ENCODE results near the gene ADAM19.

The ADAM19 gene

DNA sequence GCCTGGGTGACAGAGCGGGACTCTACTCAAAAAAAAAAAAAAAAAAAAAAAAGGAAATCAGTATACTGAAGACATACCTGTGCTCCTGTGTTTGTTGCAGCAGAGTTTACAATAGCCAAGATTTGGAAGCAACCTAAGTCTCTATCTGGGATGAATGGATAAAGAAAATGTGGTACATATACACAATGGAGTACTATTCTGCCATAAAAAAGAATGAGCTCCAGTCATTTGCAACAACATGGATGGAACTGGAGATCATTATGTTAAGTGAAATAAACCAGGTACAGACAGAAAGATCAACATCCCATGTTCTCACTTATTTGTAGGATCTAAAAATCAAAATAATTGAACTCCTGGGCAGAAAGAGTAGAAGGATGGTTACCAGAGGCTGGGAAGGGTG, 22.9 kb downstream of the ADAM19 start:
- Histone ChIP-seq H3K27ac (no peak overlapping the region), H3K9me3 (no peaks in the 10 kb centered on the region), H3K27me3 (no peaks in the 10 kb centered on the region), H3K4me3 (ENCODE audit: low read depth in 1 of 2, low read length in 1 of 2) (no peak overlapping the region), H3K36me3 (peaks cover 13% of the 10 kb centered on the region), H3K4me1 (ENCODE audit: control insufficient read depth in 1 of 2, insufficient read depth in 1 of 2, low read depth in 1 of 2, low read length in 1 of 2) (peaks cover 62 to 80% of the 10 kb centered on the region in 2 experiments)
- TF ChIP-seq, protein P1, sequence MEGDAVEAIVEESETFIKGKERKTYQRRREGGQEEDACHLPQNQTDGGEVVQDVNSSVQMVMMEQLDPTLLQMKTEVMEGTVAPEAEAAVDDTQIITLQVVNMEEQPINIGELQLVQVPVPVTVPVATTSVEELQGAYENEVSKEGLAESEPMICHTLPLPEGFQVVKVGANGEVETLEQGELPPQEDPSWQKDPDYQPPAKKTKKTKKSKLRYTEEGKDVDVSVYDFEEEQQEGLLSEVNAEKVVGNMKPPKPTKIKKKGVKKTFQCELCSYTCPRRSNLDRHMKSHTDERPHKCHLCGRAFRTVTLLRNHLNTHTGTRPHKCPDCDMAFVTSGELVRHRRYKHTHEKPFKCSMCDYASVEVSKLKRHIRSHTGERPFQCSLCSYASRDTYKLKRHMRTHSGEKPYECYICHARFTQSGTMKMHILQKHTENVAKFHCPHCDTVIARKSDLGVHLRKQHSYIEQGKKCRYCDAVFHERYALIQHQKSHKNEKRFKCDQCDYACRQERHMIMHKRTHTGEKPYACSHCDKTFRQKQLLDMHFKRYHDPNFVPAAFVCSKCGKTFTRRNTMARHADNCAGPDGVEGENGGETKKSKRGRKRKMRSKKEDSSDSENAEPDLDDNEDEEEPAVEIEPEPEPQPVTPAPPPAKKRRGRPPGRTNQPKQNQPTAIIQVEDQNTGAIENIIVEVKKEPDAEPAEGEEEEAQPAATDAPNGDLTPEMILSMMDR (IDR thresholded peaks at IDR 0.05) = no peak

DNA sequence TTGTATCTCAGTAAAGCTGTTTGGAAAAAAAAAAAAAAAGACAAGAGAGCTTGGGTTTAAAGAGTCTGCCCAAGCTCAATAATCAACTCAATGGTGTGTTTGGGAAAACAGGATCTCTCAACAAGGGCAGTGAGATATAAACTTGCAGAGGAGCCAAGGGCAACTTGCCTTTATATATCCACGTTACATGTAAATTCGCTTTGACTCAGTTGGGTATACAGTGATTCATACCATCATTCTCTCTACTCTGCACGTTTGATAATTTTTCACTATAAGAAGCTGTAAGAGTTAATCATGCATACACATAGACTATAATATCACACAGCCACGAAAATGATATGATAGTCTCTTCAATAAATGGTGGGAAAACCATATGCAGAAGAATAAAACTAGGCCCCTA, 24.9 kb downstream of the ADAM19 start:
- TF ChIP-seq, protein P1 (IDR thresholded peaks at IDR 0.05) = no peak
- Histone ChIP-seq H3K27me3 (no peaks in the 10 kb centered on the region), H3K4me3 (ENCODE audit: low read depth in 1 of 2, low read length in 1 of 2) (no peak overlapping the region), H3K4me1 (ENCODE audit: control insufficient read depth in 1 of 2, insufficient read depth in 1 of 2, low read depth in 1 of 2, low read length in 1 of 2) (peaks cover 63 to 80% of the 10 kb centered on the region in 2 experiments), H3K27ac (no peak overlapping the region), H3K9me3 (no peaks in the 10 kb centered on the region), H3K36me3 (no peaks in the 10 kb centered on the region)

- Histone ChIP-seq H3K9me3 (no peaks in the 10 kb centered on the region), H3K4me3 (ENCODE audit: low read depth in 1 of 2, low read length in 1 of 2) (no peak overlapping the region), H3K36me3 (no peaks in the 10 kb centered on the region), H3K27ac (peak overlapping the region; percentile 83), H3K4me1 (ENCODE audit: control insufficient read depth in 1 of 2, insufficient read depth in 1 of 2, low read depth in 1 of 2, low read length in 1 of 2) (peaks cover 63 to 80% of the 10 kb centered on the region in 2 experiments), H3K27me3 (no peaks in the 10 kb centered on the region)
- TF ChIP-seq, protein P1 (IDR thresholded peaks at IDR 0.05) = no peak
Measured at GRCh38 chr5:157549954-157550549, 25.5 kb downstream of the ADAM19 start.

- TF ChIP-seq, protein P1 (IDR thresholded peaks at IDR 0.05) = no peak
- H3K4me3 ChIP-seq (ENCODE audit: low read depth in 1 of 2, low read length in 1 of 2) = no peak overlapping the region
- H3K36me3 ChIP-seq = no peaks in the 10 kb centered on the region
- H3K4me1 ChIP-seq (ENCODE audit: control insufficient read depth in 1 of 2, insufficient read depth in 1 of 2, low read depth in 1 of 2, low read length in 1 of 2) = peaks cover 63 to 80% of the 10 kb centered on the region in 2 experiments
- H3K9me3 ChIP-seq = no peaks in the 10 kb centered on the region
- peak overlapping the region; percentile 83 for H3K27ac ChIP-seq
- no peaks in the 10 kb centered on the region for H3K27me3 ChIP-seq
Measured at GRCh38 chr5:157549283-157549629, 26.3 kb downstream of the ADAM19 start.

DNA sequence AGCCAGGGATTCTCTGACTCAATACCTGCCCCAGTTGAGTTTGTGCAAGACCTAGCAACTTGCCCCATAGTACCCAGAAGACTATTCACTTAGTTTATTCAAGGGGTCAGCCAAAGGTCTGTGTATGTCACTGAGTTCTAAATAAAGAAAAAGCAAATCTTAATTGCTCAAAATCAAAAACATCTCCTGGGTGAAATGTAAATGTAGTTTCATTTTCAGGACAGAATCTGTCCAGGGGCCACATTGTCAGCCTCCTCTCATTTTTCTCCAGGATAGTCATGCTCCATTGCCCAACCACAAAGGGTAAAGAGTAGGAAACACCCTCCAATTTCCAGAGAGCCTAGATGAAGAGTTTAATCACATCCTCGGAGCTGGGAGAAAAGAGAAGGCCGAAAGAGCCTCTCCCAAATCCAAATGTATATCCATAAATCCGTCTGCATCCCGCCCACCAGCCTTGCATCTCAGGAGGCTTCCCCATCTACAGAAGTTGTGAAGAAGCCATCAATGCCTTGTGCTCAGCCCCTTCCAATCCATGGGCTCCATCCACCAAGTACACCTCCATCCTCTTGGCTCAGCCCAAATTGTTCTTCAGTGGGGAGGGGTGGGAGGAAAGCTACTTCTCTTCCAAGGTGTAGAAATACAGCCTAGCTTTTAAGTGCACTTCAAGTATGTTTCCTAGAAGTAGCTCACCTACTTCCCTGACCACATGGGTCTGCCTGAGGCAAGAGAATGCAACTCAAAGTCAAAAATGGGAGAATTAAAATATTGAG, 26.9 kb downstream of the ADAM19 start:
- Histone ChIP-seq H3K27ac (peak overlapping the region; percentile 83), H3K36me3 (no peaks in the 10 kb centered on the region), H3K4me3 (ENCODE audit: low read depth in 1 of 2, low read length in 1 of 2) (peak overlapping the region in 1 of 2 experiments; percentile 39), H3K4me1 (ENCODE audit: control insufficient read depth in 1 of 2, insufficient read depth in 1 of 2, low read depth in 1 of 2, low read length in 1 of 2) (peaks cover 63 to 80% of the 10 kb centered on the region in 2 experiments), H3K9me3 (no peaks in the 10 kb centered on the region), H3K27me3 (no peaks in the 10 kb centered on the region)
- TF ChIP-seq, protein P1 (IDR thresholded peaks at IDR 0.05) = no peak
